SH-SY5Y (cell line): ENCODE data around the gene HYAL1.

Experiments used
- GATA2 ChIP-seq: IDR thresholded peaks from 2 replicates; pipeline ENCODE4 v1.6.1; 2011; ENCODE audit warnings: mild to moderate bottlenecking, low read depth, low read length
- GATA3 ChIP-seq: IDR thresholded peaks from 2 replicates; pipeline ENCODE4 v1.6.1; 2011; ENCODE audit warnings: low read depth, mild to moderate bottlenecking, low read length, moderate library complexity

HYAL1 gene

GRCh38 chr3:50294492-50295403 lies 8.6 kb downstream of the HYAL1 start:
- TF ChIP-seq GATA3: no peak
- no peak for TF ChIP-seq GATA2

- no peak for TF ChIP-seq GATA3
- no peak for TF ChIP-seq GATA2
Measured at GRCh38 chr3:50294089-50294488, 9.3 kb downstream of the HYAL1 start.

DNA sequence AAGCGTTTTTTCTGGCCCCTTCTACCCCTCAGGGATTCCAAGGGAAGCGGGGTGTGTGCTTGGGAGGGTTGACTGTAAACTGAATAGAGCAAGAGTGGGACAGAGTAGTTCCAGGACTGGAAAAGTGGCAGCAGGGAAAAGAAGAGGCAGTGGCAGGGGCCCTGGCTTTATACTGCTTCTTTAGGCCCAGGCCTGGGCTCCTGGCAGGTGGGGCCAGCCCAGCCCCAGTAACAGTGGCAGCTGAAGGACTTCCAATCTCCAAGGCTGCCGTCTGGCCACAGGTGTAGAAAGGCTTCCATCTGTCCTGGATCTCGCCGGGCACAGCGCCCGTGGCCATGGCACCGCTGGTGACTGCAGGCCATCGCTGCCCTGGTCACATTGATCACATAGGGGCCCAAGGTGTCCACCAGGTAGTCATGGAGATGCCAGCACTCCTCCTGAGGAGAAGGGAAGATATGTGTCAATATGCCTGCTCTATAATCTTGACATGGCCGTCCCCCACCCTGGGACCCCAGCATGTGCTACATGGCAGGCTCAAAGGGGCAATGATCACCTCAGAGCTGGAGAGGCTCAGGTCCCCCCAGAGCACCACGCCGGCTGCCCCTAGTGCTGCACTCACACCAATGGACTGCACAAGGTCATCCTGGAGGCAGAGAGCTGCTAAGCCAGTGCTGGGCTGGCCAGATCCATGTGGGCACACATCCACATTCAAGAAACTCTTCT lies 10.1 kb downstream of the HYAL1 start:
- TF ChIP-seq GATA3: no peak
- TF ChIP-seq GATA2: no peak

DNA sequence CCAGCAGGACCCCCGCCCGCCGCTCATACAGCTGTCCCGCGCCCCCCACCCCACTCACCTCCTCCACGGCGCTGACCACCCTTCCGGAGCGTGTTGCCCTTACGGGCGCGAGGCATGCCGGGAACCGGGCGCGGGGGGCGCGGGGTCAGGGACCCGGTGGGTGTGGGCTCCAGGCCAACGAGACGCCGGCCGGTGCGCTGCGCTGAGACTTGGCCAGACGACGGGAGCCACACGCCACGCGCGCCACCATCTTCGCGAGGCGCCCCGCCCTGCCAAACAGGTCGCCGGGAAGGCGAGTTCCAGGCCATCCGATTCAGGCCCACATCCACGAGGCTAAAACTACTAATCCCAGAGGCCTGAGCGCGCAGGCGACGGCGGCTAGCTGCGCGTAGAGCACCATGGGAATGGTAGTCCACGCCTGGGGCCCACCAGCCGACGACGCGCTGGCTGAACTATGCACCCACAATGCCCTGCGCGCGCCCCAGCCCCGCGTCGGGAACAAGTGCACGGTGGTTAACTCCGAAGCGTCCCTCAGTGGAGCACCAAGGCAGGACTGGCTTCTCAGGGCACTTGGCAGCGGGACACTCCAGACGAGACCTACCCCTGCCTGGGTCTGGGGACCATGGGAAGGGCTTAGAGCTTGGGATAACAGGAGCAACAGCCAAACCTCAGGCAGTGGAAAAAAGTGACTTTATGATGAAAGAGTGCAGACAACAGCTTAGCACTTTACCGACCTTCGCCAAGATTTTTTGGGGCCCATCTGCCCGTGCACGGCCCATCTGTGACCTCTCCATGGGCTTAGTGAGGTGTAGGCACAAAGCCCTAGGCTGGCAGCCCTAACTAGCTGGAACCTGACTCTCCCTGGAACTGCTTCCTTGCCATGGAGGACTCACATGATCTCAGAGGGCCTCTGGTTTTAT lies 11.0 kb downstream of the HYAL1 start, which contains the start of gene IFRD2:
IFRD2 (minus strand) TSS at position 271 of the 920 bp plus-strand sequence; CDS start at position 116, 155 bp downstream.
- TF ChIP-seq GATA3: no peak
- no peak for TF ChIP-seq GATA2

DNA sequence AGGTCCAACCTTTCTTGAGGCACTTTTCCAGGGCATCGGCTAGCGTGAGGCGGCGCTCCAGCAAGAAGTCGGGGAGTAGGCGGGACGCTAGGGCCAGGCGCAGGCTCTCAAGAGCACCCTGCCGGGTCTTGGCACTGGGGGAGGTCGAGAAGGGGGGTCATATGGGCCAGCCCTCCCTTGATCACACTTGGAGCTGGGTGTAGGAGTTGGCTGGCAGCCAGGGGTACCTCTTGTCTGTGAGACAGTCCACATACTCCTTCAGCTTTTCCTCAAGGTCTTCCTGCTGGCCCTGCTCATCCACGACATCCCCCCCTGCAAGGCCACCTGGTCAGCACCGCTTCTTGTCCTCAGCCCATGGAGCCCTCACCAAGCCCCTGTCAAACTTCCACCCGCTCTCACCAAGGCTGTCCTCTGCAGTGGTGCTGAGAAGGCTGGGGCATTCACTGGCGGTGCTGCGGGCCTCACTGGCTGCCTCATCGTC lies 13.2 kb downstream of the HYAL1 start:
- TF ChIP-seq GATA2 (no peak), GATA3 (no peak)

- TF ChIP-seq GATA3: no peak
- no peak for TF ChIP-seq GATA2
Measured at GRCh38 chr3:50289130-50289529, 14.2 kb downstream of the HYAL1 start.

GRCh38 chr3:50288387-50289007 lies 14.9 kb downstream of the HYAL1 start:
- TF ChIP-seq GATA3 (no peak), GATA2 (no peak)

- TF ChIP-seq GATA3 (no peak), GATA2 (no peak)
Measured at GRCh38 chr3:50287262-50287661, 16.1 kb downstream of the HYAL1 start.

- no peak for TF ChIP-seq GATA3
- TF ChIP-seq GATA2: no peak
Measured at GRCh38 chr3:50286322-50287227, 16.8 kb downstream of the HYAL1 start.

- TF ChIP-seq GATA2: no peak
- TF ChIP-seq GATA3: no peak
Measured at GRCh38 chr3:50279255-50280016, 23.9 kb downstream of the HYAL1 start.

DNA sequence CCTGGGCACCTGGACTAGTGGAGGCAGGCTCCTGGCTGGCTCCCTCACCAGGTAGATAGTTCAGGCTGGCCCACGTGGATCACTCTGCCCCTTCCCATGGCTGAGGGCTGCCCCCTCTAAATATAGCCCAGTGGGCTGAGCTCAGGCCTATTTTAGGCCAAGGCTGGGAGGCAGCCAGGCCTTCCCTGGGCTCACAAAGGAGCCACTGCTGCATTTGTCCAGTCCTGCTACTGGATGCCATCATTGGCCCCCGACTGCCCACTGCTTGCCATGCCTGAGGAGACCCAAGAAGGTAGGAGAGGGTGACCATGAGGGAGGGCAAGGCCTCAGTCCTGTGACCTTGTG lies 24.5 kb downstream of the HYAL1 start, which contains the start of gene LSMEM2:
LSMEM2 (plus strand) TSS at position 208 of the 345 bp plus-strand sequence; CDS start at position 235, 27 bp downstream.
- TF ChIP-seq GATA2 (no peak), GATA3 (no peak)
